NCI-H460 (cell line): ENCODE results near the gene PDE2A. TPM values are rescaled to one million over a fixed set of nuclear protein-coding genes. Genes with fewer than 3 reads are reported as not detected.

Source experiments
- DNase-seq: peaks from one replicate; pipeline ENCODE4 v3.0.0-alpha.2; 2016; ENCODE audit warnings: low read depth; ENCODE audit errors: extremely low read depth
- total RNA-seq: library from RNA; depleted of rRNA; stranded (reverse); fragments of >200 nt; shearing (Covaris generic); gene quantifications from 2 replicates; pipeline ENCODE4 v1.2.3, GENCODE V29; 2014

Gene PDE2A
- total RNA-seq, 1 experiment from 2014 or later, result 0.92 TPM

DNA sequence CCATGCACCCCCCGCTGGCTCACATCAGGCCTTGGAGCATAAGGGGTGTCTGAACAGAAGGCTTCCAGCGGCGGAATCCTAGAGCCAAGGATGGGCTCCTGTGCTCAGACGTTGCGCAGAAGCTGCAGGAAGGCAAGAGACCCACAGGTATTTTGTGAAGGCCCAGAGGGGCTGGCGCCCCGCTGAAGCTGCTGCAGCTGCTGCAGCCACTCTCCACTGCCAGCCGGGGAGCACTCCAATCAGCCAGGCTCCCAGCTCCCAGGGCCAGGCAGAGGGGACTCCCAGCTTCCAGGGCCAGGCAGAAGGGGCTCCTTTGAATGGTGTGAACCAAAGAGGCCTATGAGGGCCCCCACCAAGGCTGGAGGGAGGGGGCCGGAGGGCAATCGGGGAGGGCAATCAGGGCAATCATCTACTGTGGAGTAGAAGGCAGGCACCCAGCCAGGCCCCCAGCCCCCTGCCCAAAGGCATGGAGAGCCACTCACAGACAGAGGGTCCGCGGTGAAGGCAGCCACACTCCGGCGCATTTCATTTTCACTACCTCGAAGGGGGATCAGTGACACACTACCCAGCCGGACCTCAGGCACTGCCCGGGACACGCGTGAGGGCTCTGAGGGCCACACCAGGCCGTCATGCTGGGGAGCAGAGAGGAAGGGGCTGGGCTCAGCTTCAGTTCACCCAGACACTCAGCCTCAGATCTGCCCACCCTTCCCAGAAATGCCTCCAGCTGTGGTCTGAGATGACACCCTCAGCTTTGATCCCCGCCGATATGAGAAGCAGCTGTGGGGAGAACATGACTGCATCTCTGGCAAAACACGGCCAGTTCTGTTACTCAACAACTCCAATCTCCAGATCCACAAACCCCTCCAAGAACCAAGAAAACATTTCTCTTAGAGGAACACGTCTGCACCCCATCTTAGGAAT, 11.6 kb upstream of the PDE2A start:
- DNase-seq, result no peak

DNA sequence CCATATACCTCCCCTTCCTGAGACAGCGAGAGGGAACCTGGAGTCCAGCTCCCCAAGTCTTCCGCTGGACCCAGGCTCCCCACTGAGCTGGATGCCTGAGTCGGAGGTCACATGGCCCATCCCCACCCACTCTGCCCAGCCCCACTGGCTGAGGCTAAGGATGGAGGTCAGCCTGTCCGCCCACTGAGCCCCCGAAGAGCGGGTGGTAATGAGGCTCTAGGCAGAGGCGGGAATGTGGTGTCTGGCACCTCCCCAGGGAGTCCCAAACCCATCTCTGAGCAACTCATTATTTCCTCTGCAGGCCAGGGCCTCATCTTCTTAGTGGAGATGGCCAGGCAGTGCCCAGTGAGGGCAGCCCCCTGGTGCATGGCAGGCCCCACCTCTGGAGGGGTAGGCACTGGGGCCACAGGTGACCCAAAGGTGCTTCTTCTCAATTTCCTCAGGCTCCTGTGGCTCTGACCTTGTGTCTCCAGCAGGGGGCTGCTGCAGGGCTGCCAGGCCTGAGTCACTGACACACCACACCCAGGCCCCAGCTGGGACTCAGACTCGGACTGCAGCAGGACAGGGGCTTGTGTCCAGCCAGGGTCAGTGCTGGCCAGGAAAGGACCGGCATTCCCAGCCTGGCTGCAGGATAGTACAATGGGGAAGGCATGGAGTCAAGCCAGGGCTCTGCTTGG, 10.2 kb upstream of the PDE2A start:
- DNase-seq, result peak; percentile 67

DNA sequence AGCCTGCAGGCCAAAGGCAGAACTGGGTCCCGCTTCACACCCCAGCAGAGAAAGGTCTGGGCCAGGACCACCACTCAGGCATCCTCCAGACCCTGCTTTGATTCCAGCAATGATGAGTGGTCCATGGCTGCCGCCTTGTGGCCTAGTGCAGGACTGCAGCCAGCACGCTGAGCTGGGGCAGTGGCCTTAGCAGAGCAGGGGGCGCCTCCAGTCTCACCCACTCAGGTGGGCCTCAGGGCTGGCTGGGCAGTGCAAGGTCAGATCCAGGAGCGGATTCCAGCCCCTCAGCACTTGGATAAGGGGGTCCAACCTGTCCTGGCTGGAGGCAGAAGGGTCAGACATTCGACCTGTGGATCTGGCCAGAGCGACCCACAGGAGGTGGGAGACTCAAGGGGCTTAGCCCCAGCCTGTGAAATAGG, 9.6 kb upstream of the PDE2A start:
- DNase-seq, result peak; percentile 33

DNA sequence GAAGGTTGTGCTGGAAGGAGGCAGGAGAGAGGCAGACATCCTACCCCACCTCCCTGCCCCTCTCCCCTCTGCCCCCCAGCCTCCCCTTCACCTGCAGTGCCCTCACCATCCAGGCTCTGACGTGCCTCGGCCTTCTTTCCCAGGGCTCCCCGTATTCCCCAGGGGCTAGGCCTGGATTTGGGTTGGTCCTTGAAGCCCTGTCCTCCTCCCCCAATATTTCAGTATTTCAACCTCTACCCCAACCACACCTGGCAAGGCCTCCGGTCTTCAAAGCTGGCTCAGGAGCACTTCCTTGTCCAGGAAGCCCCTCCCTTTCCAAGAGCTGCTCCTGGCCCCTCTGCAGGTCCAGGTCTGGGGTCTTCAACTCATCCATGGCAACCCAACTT, 8.6 kb upstream of the PDE2A start:
- no peak for DNase-seq

DNA sequence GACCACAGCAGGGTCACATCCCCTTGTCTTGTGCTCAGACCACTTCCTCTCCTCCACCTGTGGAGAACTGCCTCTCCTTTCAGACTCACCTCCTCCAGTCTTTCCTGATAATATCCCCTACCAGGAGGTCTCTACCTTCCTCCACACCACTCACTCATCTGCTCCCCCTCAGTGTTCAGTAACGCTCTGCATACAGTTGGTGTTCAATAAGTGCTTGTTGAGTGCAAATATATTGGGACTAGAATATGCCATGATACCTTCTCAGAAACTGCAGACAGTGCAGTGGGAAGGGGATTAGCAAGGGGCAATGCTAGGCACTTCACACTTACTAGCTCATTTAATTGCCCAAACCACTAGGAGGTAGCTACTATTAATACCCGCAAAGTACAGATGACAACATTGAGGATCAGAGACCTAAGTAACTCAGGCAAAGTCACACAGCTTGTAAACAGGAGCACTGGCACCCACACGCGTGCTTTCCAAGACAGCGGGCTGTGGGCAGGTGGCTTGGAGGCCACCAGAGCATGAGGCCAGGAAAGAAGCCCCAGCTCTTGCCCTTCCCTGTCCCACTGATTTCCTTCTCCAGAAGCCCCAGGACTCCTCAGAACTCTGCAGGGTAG, 8.1 kb upstream of the PDE2A start:
- no peak for DNase-seq

- no peak for DNase-seq
These were observed 7.3 kb upstream of the PDE2A start for GRCh38 chr11:72681226-72682153.

DNA sequence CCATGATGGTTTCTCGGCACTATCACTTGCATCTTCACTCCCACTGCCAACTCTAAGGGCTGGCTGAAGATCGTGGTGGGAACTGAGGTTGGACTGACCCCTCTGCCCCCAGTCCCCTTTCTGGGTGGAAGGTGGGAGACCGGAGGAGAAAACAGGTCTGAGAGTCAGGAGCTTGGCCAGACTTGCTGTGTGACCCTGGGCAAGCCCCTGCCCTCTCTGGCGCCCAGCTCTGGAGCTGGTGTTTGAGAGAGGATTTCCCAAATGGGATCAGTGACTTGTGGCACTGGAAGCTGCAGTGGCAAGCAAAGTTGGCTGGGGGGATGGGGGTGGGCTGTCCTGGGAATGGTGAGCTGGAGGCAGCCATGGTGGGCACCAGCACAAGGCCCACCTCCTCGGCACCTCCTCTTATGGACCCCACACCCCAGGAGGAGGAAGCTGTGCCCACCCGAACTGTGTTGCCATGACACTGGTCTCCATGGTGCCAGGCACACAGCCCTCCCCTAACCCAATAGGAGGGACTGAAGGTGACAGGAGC, 6.5 kb upstream of the PDE2A start:
- DNase-seq, result no peak

- no peak for DNase-seq
These were observed 5.6 kb upstream of the PDE2A start for GRCh38 chr11:72679869-72680268.

DNA sequence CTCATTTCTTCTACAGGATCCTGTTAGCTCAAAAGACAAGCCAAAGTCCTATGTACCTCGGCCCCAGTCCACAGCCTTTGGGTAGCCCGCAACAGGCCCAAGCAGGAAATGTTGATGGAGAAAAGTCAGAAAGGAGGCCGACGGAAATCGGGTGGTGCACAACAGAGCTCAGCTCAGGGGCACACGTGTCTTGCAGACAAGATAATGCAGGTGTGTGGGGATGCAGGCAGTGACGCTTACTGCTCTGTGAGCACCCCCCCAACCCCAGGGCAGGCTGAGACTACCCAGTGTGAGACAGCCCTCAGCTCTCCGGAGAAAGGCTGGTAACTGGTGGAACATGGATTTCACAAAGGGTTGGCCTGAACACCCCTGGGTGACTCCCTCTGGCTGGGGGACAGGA, 4.3 kb upstream of the PDE2A start:
- no peak for DNase-seq

- peak; percentile 20 for DNase-seq
These were observed 2.7 kb upstream of the PDE2A start for GRCh38 chr11:72676861-72677341.

DNA sequence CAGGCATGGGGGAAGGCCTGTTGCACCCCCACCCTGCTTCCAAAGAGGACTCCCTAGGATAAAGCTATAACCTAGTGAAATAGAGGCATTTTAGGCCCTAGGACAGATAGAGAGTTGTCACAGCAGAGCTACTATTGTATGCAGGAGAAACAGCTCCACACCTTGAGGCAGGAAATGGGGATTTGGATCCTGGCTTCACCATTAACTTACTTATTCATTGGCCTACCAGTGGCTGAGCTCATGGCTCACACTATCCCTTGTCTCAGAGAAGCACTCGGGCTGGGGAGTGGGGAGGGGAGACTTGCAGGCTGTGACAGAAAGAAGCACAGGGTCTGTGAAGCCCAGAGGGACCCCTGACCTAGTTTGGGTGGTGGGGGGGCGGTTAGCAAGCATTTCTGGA, 999 bp upstream of the PDE2A start:
- no peak for DNase-seq

DNA sequence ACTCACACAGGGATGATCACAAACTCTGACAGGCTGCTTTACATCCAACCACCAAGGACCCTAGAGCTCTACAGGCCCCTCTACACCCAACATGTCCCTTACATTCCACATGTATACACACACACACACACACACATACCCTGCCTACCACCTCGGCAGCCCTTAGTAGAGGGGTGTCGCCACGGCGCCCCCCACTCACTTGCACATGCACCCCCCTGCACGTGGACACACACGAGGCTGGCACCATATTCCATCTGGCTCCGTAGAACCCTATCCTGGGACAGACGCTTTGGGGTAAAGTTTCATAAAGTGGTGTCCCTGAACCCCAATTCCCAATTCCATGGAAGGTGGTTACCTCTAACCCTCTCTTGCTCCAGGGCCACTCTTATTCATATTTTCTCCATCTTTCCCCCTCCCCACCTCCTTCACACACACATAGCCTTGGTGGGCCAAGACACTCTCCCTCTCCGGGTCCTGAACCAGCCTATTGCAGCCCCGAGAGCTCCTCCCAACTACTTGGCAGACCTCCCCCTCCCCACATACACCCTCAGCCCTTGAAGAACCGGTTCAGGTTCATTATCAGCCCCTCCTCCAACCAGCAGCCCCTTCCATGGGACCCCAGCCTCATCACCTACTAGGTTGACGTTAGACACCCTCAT, 809 bp downstream of the PDE2A start:
- no peak for DNase-seq

GRCh38 chr11:72672597-72673238, 1.5 kb downstream of the PDE2A start:
- no peak for DNase-seq

DNA sequence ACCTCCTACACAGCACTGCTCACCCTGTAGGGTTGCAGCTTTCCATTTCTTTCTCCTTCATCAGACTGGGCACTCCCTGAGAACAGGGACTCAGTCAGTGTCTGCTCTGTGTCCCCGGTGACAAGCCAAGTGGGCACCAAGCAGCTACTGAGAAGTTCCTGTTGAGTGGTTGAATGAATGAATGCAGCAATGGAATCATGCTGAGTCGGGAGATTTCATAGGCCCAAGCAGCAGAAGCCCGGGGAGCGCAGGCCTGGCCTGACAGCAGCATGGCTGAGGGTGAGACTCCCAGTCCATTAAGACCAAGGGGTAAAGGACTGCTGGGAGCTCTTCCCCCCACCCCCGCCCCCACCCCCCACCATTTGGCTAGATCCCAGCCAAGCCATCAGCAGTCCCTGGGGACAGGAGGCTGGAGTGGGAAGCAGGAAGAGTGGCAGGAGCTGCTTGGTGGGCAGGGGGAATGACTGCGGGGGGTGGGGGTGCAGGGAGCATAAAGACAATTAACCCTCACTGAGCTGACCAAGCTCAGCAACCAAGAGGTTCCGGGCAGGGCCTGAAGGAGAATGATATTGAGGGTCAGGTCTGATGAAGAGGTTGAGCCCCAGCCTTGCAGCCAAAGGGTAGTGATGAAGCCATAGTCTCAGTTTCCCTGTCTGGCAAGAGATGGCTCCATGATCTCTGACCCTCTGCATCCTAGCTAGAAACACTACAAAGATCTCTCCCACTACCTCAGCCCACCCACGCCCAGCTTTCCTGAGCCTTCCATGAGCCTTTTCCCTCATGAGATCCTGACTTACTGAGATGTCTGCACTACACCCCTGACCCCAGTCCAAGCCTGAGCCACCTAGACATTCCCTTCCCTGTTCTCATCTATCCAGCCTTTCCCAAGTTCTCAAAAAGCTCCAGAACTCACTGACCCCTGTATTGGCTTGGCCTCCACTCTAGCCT, 2.8 kb downstream of the PDE2A start:
- DNase-seq, result no peak

DNA sequence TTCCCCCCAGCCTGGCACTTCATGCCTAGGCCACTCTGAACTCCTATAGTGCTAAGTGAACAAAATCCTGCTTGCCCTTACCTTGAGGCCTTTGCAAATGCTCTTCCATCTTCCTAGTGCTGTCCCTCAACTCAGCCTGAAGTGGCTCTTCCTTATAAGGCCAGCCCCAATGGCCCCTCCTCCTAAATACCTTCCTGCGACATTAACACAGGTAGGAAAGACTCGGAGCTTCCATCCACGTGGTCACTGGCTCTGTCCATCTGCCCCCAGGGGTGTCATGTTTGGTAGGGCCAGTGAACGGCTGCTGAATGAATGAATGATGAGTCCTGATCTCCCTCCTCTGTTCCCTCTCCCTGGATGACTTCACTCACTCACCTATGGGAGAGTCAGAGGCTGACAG, 4.2 kb downstream of the PDE2A start:
- DNase-seq, result no peak

- no peak for DNase-seq
These were observed 4.7 kb downstream of the PDE2A start for GRCh38 chr11:72669527-72669926.

- DNase-seq, result no peak
These were observed 5.4 kb downstream of the PDE2A start for GRCh38 chr11:72668629-72669347.
